GM19193 (cell line): ENCODE measurements around the gene NOL4L.

ENCODE experiments used
- POLR2A ChIP-seq: IDR thresholded peaks from 4 replicates; pipeline ENCODE4 v1.6.1; 2011; ENCODE audit not compliant: insufficient read depth, insufficient read length; ENCODE audit errors: extremely low read depth

Gene NOL4L

DNA sequence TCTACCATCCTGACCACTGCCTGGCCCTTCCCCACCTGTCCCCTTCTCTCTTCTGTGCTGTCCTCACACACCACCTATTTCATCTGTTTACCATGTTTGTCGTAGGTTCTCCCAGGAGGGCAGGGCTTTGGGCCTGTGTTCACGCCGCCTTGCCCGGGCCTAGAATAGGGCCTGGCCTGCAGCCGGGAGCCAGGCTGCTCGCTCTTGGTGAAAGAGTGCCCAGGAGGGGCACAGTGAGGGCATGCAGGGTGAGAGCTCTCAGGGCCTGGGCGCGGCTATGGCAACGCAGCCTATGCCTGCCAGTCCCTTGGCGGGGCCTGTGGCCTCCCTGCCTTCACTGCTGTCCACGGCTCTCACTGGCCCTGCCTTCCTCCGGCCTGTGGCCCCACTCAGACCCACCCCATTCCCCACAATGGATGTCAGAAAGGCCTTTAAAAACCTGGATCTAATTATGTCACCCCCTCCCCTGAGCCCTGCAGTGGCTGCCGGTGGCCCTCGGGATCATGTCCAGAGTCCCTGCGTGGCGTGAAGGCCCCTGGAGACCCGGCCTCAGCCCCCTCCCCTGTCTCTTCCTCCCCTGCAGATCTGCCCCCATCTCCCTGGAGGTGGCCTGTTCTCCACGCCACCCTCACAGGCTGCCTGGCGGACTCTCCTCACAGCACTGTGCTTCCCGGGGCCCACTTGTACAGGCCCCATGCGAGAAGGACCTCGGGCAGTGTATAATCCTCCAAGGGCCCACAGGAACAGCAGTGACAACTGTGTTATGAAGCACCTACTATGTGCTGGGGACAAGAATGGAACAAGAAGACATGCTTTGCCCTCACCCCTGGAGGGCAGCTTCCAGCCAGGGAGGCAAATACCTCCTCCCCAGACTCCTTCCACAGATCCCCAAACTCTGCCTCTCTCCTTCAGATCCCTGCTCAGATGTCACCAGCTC is 22.9 kb upstream of the NOL4L start:
- no peak for TF ChIP-seq POLR2A

DNA sequence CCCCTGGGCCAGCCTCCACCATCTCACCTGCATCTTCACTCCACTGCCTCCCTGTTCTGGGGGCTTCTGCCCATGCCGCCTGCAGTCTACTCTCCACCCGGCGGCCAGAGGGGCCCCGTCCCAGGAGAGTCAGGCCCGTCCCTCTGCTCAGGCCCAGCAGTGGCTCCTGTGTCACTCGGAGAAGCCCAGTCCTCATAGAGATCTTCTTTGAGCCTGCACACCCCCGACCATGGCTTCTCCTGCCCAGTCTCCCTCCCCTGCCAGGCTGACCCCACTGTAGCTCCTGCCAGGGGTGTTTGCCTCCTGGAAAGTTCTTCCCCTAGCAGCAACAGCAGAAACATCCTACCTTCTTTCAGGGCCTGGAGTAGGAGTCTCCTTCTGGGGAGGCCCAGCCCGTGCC is 22.2 kb upstream of the NOL4L start:
- no peak for TF ChIP-seq POLR2A

DNA sequence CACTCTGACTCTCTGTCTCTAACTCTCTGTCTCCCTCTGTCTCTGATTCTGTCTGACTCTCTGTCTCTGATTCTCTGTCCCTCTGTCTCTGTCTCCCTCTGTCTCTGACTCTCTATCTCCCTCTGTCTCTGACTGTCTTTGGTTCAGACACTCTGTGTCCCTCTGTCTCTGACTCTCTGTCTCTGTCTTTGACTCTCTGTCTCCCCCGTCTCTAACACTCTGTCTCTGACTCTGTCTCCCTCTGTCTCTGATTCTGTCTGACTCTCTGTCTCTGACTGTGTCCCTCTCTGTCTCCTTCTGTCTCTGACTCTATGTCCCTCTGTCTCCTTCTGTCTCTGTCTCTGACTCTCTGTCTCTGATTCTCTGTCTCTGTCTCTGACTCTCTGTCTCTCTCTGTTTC is 21.7 kb upstream of the NOL4L start:
- no peak for TF ChIP-seq POLR2A

DNA sequence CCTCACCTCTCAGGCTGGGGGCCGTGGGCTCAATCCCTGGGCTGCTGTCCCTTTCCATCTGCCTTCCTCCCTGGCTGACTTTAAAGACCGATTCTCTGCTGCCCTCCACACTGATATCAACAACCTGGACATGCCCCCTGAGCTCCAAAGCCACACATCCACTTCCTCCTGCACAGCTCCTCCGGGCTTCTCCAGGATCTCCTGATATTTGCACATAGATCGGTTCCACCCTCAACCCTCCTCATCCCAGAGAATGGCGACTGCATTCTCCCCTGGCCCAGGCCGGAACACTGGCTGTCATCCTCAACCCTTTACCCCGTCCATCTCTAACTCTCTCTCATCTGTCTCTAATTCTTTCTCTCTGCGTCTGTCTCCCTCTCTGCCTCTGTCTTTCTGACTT is 21.0 kb upstream of the NOL4L start:
- TF ChIP-seq POLR2A: no peak

DNA sequence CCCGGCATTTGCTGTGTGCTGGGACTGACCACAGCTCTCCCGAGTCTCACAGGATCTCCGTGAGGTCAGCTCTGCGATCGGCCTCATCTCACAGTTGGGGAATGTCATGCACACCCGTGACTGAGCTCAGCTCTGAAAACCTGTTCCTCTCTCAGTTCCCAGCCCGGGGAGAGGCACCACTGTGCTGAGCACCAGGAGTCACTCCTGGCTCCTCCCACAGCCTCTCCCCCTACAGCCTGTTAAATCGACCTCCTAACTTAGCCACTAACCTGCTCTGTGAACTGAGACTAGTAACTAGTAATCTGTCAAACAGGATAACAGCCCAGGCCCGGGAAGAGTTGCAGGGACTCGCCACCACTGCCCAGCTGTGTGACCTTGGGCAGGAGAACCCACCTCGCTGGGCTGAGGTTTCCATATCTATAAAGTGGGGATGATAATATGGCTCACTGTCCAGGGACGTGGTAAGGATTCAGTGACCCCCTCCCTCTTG is 20.1 kb upstream of the NOL4L start:
- no peak for TF ChIP-seq POLR2A

DNA sequence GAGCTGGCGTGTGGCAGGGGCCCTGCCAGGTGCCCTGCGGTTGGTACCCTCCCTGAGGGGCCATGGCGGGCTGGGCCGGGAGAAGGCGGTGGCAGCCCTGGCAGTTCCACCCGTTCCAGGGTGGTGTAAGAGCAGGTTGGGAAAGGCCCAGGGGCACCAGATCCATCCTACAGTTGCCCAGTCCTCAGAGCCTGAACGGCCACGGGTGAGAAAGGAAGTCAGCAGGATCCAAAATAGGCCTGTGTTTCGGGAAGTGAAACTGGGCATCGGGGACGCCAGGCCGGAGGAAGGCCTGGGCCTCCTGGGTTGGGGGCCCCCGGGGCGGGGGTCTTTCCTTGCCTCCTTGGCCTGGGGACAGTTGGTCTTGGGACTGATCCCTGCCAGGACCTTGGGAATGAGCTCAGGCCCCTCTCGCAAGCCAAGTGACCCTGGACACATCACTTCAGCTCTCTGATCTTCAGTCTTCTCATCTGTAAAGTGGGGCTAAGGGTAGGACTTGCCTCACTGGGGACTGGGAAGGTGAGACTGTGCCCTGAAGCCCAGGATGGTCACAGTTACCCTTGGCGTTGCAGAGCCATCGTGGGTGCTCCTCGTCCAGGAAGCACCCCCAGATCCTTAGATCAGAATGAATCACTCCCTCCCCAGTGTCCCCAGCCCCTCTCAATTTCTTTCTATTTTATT is 18.1 kb upstream of the NOL4L start:
- no peak for TF ChIP-seq POLR2A

DNA sequence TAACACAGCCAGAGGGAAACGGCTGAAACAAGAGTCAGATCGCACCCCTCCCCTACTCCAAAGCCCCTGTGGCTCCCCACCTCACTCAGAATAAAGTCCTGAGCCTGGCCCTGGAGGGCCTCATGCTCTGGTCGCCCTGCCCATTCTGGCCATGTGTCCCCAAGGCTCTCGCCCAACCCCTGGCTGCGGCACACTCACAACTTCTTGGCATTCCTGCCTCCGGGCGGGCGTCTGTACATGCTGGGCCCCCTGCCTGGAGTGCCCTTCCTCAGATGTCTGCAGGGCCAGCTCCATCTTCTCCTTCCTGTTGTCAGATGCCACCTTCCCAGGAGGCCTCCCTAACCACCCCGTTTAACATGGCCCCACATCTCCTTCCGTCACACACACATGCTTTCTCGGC is 17.1 kb upstream of the NOL4L start:
- no peak for TF ChIP-seq POLR2A

DNA sequence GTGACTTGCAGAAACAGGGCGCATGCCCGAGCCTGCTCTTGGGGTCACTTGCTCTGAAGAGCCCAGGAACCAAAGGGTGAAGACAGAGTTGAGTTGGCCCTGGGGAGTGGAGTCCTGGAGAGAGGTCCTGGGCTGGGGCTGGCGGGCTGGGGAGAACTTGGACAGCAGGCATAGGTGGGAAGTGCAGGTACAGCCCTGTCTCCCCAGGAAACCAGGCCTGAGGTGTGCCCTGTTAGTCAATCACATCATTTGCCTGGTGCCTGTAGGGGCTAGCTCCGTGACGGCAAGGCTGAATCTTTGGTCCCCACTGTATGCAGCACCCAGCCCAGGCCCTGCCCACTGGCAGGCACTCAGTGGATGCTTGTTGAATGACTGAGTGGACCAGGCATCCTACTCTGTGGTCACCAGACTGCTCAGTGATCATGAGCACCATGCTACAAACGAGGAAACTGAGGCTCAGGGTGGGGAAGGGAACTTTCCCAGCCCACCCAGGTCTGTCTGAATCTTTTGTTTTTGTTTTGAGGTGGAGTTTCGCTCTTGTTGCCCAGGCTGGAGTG is 15.6 kb upstream of the NOL4L start:
- no peak for TF ChIP-seq POLR2A

DNA sequence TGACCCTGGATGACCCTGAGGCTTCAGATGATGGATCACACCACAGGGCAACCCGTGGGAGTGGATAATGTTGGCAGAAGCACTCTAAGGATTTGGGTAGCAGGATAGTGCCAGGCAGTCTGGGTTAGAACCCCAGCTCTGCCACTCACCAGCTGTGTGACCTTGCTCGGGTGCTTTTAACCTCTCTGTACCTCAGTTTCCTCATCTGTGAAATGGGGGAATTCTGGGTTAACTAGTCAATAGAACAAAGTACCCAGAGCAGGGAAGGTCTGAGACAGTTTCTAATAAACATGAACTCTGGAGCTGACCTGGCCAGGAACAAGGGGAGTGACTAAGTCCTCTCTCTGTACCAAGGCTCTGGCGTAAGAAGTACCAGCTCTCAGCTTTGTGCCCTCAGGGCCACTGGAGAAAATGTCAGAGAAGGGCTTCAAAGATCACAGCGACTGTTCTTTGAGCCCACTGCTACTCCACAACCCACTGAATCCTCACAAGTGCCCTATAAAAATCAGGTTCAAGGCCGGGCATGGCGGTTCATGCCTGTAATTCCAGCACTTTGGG is 14.7 kb upstream of the NOL4L start:
- no peak for TF ChIP-seq POLR2A

DNA sequence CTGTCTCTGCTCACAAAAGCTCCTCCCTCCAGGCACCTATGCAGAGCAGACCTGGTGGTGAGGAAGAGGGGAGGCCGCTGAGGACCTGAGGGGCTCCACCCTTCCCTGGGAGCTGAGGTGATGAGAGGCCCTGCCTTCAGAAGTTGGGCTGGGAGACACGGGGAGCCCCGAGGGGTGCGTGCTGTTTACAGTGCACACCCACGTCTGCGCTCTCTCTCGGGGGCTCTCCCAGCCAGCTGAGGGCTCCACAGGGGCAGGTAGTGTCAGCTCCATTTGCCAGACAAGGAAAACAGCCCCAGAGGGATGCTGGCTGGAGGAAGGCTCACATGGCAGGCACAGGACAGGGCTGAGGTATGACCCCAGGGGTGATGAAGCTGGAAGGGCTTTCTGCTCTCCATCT is 13.5 kb upstream of the NOL4L start:
- no peak for TF ChIP-seq POLR2A

DNA sequence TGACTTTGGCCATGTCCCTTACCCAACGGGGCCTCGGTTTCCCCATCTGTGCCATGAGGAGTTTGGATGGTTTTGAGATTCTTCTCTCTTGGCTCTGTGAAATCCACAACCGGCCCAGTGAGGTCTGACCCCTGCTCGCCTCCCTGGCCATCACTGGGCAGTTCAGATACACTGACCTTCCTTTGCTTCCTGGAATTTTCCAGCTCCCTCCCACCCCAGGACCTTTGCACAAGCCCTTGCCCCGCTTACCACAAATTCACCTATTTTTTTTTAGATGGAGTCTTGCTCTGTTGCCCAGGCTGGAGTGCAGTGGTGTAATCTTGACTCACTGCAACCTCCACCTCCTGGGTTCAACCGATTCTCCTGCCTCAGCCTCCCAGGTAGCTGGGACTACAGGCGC is 12.6 kb upstream of the NOL4L start:
- no peak for TF ChIP-seq POLR2A

DNA sequence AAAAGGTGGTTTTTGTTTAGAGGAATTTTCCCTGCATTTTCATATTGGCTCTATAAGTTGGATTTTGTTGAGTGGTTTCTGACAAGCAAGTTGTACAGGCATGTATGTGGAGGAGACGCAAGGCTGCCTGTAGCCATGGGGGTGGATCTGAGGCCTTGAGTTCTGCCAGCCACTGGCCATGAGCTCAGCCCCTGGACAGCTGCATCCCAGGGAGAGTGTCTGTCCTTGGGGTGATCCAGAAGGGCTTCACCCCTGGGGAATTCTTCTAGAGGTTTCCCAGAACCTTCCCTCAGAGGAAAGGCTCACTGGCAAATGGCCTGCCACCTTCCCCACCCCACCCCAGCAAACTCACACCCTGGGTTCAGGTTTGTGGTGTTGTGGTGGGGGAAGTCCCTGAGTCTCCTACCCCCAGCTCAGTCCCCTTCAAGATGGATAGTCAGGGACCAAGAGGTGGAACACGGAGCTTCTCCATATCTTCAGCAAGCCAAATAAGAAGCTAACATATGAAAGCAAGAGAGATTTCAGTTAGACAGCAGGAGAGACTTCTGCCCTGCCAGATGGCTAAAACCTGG is 11.6 kb upstream of the NOL4L start:
- no peak for TF ChIP-seq POLR2A

DNA sequence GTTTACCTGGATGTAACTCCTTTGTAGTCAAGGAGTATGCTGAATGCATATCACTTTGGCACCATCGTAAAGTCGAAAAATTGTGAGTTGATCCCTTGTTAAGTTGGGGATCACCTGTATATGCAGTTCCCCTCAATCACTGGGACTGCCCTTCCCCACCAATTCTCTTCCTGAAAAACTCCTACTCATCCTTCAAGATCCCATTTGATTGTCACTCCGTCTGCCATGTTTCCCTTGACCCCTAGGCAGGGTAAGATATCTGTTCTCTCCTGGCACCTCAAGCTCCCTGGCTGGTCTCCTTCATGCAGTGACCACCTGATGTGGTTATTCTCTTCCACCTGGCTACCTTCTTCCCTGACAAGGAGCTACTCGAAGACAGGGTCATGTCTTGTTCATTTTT is 10.0 kb upstream of the NOL4L start:
- TF ChIP-seq POLR2A: no peak

DNA sequence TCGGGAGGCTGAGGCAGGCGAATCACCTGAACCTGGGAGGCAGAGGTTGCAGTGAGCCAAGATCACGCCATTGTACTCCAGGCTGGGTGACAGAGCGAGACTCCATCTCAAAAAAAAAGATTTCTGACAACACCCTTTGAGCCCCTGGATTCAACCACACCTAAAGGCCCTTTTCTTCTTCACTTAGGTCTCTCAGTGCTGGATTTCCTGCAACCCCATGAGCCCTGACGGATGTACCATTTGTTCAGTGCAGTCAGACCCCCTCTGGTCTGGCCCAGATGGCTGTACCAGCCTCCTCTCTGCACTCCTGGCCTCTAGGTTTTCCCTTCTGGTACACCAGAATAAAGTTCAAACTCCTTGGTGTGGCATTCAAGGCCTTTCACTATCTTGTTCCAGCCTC is 9.1 kb upstream of the NOL4L start:
- TF ChIP-seq POLR2A: no peak

DNA sequence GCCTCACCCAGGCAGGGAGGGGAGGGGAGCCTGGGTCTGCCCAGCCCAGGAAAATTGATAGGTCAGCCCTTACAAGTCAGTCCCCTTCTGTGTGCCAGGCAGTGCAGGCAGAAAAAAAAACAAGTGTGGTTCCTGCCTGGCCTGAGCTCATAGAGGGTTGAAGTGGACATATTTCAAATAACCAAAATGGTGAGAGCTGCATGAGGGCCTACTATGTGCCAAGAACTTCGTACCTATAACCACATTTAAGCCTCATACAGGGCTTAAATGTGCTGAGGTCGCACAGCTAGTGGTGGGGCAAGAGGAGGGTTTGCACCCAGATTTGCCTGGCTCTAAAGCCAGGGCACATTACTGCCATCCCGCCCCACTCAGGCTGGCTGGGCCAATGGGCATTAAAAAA is 6.9 kb upstream of the NOL4L start:
- TF ChIP-seq POLR2A: no peak
